Upper lobe of left lung (tissue), 6 donors: ENCODE measurements around the gene DUOXA1. TPM values are rescaled to one million over a fixed set of nuclear protein-coding genes. Genes with fewer than 3 reads are reported as not detected.
A peak's percentile ranks its signal among the peaks of the same experiment; 100 is the strongest.

ENCODE experiments used
- ATAC-seq, 2 donors: fragments of 200-7000 bp; cut with Tn5 transposase; one replicate each; pipeline ENCODE4 v1.9.1; 2022; ENCODE audit warnings: mild to moderate bottlenecking in 2 of 2, moderate library complexity in 2 of 2; ENCODE audit not compliant: low FRiP score in 2 of 2
- DNase-seq, 2 donors: peaks; one replicate each; pipeline ENCODE4 v3.0.0-alpha.2; 2019 to 2020
- H3K27ac ChIP-seq, 4 donors: fragments of 200-600 bp; sonication (generic); one replicate each; pipeline ENCODE4 v1.5.1; 2016 to 2019
- H3K27me3 ChIP-seq, 4 donors: fragments of 200-600 bp; sonication (generic); one replicate each; pipeline ENCODE4 v1.5.1; 2017 to 2019
- H3K36me3 ChIP-seq, 4 donors: fragments of 200-600 bp; sonication (generic); one replicate each; pipeline ENCODE4 v1.5.1; 2016 to 2019
- H3K4me1 ChIP-seq, 4 donors: fragments of 200-600 bp; sonication (generic); one replicate each; pipeline ENCODE4 v1.5.1; 2018 to 2019
- H3K4me3 ChIP-seq, 4 donors: fragments of 200-600 bp; sonication (generic); one replicate each; pipeline ENCODE4 v1.5.1; 2017 to 2019; ENCODE audit warnings: mild to moderate bottlenecking in 2 of 4, moderate library complexity in 1 of 4
- H3K9me3 ChIP-seq, 4 donors: fragments of 200-600 bp; sonication (generic); one replicate each; pipeline ENCODE4 v1.5.1; 2018 to 2019
- CTCF ChIP-seq, 6 experiments: fragments of 450-650 bp in 4 of 6; fragments of 200-600 bp in 2 of 6; sonication (generic) in 2 of 6; IDR thresholded peaks; one replicate each; pipeline ENCODE4 v1.5.1; 2016 to 2019; ENCODE audit warnings: antibody characterized with exemption in 6 of 6
- EP300 ChIP-seq, 4 donors: sonication (generic); formaldehyde crosslinking; IDR thresholded peaks; one replicate each; pipeline ENCODE4 v1.5.1; 2017; ENCODE audit warnings: antibody characterized with exemption in 4 of 4, control low read depth in 2 of 4
- POLR2A ChIP-seq, 4 donors: fragments of 450-650 bp; IDR thresholded peaks; one replicate each; pipeline ENCODE4 v1.5.1; 2016 to 2017; ENCODE audit warnings: antibody characterized with exemption in 4 of 4, mild to moderate bottlenecking in 2 of 4
- POLR2AphosphoS5 ChIP-seq, 2 donors: sonication (generic); formaldehyde crosslinking; IDR thresholded peaks; one replicate each; pipeline ENCODE4 v1.5.1; 2017; ENCODE audit warnings: antibody characterized with exemption in 2 of 2
- WGBS, 2 donors: methylation state at CpG; one replicate each; pipeline ENCODE4 v1.1.5; 2017 to 2018; 5-methylcytosine and 5-hydroxymethylcytosine counted together
- total RNA-seq, 6 donors: library from RNA; depleted of rRNA in 4 of 6; stranded (reverse); fragments of >200 nt in 4 of 6; gene quantifications; one replicate each; pipeline versions ENCODE4 v1.1.0 to v1.2.1, GENCODE V29; 2016 to 2021
- donor health status: DM: no; HTN: no; CAD: no; lungs with moderate emphysema.
- donor health status: DM: no; HTN: yes; CAD: no; lungs with severe emphysema.

Gene DUOXA1
- total RNA-seq, 6 donors from 2014 or later: 84.2 to 530 (median 181) TPM

GRCh38 chr15:45166834-45167630 is 37.4 kb upstream of the DUOXA1 start:
- peak in 2 of 4 donors; percentile 58 to 59 for TF ChIP-seq POLR2A (IDR thresholded peaks at IDR 0.05)
- no peak for TF ChIP-seq POLR2AphosphoS5 (IDR thresholded peaks at IDR 0.05)
- TF ChIP-seq CTCF (IDR thresholded peaks at IDR 0.05): peak; percentile 71 to 87 (median 82)
- Histone ChIP-seq H3K36me3 (no peaks in the 10 kb centered on the region), H3K9me3 (no peaks in the 10 kb centered on the region), H3K4me3 (peak overlapping the region; percentile 60 to 78 (median 72)), H3K4me1 (peaks cover 32 to 61% (median 38%) of the 10 kb centered on the region in 4 donors), H3K27ac (peak overlapping the region; percentile 95 to 97 (median 95)), H3K27me3 (no peaks in the 10 kb centered on the region)
- DNase-seq (peak; percentile 83 to 95), ATAC-seq (peak; percentile 86 to 89)
- WGBS, 2 donors: 0 to 1% methylated on average over 12 to 69 of the region's 79 CpGs

GRCh38 chr15:45165536-45165935 is 35.9 kb upstream of the DUOXA1 start:
- Histone ChIP-seq H3K27ac (peak overlapping the region; percentile 95 to 97 (median 95)), H3K4me3 (no peak overlapping the region), H3K27me3 (no peaks in the 10 kb centered on the region), H3K9me3 (no peaks in the 10 kb centered on the region), H3K4me1 (peaks cover 37 to 71% (median 46%) of the 10 kb centered on the region in 4 donors), H3K36me3 (peaks cover 0 to 4% (median under 1%) of the 10 kb centered on the region in 4 donors)
- ATAC-seq: no peak
- 85 to 86% methylated on average over 5 of the region's 5 CpGs for WGBS, 2 donors
- TF ChIP-seq POLR2A (IDR thresholded peaks at IDR 0.05) (no peak), EP300 (IDR thresholded peaks at IDR 0.05) (no peak), POLR2AphosphoS5 (IDR thresholded peaks at IDR 0.05) (no peak), CTCF (IDR thresholded peaks at IDR 0.05) (no peak)
- no peak for DNase-seq

- WGBS, 2 donors: 100% methylated on average over 1 of the region's 1 CpG
- TF ChIP-seq POLR2A (IDR thresholded peaks at IDR 0.05) (no peak), POLR2AphosphoS5 (IDR thresholded peaks at IDR 0.05) (no peak), CTCF (IDR thresholded peaks at IDR 0.05) (no peak), EP300 (IDR thresholded peaks at IDR 0.05) (no peak)
- DNase-seq (no peak), ATAC-seq (no peak)
- Histone ChIP-seq H3K4me3 (no peak overlapping the region), H3K36me3 (peaks cover 0 to 4% (median 1%) of the 10 kb centered on the region in 4 donors), H3K4me1 (peaks cover 37 to 77% (median 52%) of the 10 kb centered on the region in 4 donors), H3K27me3 (no peaks in the 10 kb centered on the region), H3K9me3 (no peaks in the 10 kb centered on the region), H3K27ac (peak overlapping the region in 2 of 4 donors; percentile 95)
Observed at GRCh38 chr15:45164914-45165313, 35.2 kb upstream of the DUOXA1 start.

- Histone ChIP-seq H3K36me3 (peaks cover 0 to 4% (median 1%) of the 10 kb centered on the region in 4 donors), H3K27ac (peak overlapping the region; percentile 0 to 72 (median 68)), H3K4me3 (no peak overlapping the region), H3K4me1 (peaks cover 37 to 79% (median 59%) of the 10 kb centered on the region in 4 donors), H3K27me3 (no peaks in the 10 kb centered on the region), H3K9me3 (no peaks in the 10 kb centered on the region)
- WGBS, 2 donors: 78 to 84% methylated on average over 9 of the region's 9 CpGs
- DNase-seq (no peak), ATAC-seq (no peak)
- TF ChIP-seq POLR2A (IDR thresholded peaks at IDR 0.05) (no peak), POLR2AphosphoS5 (IDR thresholded peaks at IDR 0.05) (no peak), CTCF (IDR thresholded peaks at IDR 0.05) (no peak), EP300 (IDR thresholded peaks at IDR 0.05) (no peak)
Observed at GRCh38 chr15:45163508-45163856, 33.8 kb upstream of the DUOXA1 start.
